Measurements from ENCODE around the gene KRT24.

- TF ChIP-seq CTCF (IDR thresholded peaks at IDR 0.05; ENCODE audit: low read depth, low read length, missing input control) (no peak), ATF3 (IDR thresholded peaks at IDR 0.05) (no peak), REST (IDR thresholded peaks at IDR 0.05) (no peak), FOXA2 (IDR thresholded peaks at IDR 0.05) (no peak), MAX (IDR thresholded peaks at IDR 0.05) (no peak), RAD21 (IDR thresholded peaks at IDR 0.05) (no peak), YY1 (IDR thresholded peaks at IDR 0.05) (no peak), TAF1 (conservative IDR thresholded peaks at IDR 0.05) (no peak), HNF4G (IDR thresholded peaks at IDR 0.05) (no peak), SP1 (IDR thresholded peaks at IDR 0.05) (no peak), FOXA1 (IDR thresholded peaks at IDR 0.05) (no peak), GABPA (IDR thresholded peaks at IDR 0.05 in 1 of 2, conservative IDR thresholded peaks at IDR 0.05 in 1 of 2) (no peak)
These were observed 47.5 kb upstream of the KRT24 start for GRCh38 chr17:40751065-40751464.
